ENCODE results near the gene WWC1.

WWC1 gene

GRCh38 chr5:168443533-168443932 is 152.1 kb downstream of the WWC1 start:
- no peak for DNase-seq (ENCODE audit: low read depth in 2 of 2)

DNA sequence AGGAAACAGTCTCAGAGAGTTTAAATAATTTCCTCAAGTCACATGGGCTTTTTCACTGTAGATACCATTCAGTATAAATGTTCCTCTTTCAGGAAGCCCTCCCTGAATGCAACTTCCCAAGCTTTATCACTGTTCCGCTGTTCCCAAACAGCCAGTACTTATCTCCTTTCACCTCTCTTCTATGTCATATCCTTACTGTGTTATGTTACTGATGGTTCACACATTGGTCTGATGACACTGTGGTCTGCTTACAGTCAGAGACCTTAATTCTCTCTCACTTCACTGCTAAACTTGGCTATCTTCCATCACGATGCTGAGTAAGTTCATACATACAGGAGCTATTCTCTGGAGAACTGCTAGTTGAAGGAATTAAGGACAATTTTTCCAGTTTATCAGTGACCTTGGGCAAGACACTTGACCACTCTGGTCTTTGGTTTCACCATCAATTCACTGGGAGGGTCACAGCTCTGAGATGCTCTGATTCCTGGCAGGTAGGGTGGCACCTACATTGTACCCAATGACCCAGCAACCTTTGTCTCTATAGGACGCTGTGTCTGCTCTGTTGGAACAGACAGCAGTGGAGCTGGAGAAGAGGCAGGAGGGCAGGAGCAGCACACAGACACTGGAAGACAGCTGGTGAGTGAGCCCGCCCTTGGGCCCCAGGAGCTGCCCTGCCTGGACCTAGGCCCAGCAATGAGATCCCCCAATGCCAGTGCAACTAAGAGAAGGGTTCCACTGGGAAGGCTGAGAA is 152.7 kb downstream of the WWC1 start:
- no peak for DNase-seq (ENCODE audit: low read depth in 2 of 2)

DNA sequence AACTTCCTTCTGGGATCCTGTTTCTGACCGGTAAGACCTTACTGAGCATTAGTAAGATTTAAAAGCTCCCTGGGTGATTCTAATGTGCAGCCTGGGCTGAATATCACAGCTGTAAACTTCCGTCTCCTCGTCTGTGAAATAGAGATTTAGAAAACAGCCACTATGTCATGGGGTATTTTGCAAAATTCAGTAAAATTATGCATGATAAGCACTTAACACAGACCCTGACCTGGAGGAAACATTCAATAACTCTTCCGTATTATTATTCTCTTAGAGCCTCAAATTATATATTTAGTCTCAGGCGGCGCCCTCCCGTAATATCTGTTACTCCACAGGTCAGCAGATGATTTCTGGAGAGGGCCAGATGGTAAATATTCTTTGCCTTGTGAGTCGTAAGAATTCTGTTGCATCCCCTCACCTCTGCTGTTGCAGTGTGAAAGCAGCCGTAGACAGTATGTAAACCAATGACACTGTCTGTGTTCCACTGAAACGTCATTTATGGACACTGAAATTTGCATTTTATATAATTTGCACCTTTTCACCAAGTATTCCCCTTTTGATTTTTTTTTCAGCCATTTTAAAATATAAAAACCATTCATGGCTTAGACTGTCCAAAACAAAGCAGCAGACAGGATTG is 155.7 kb downstream of the WWC1 start:
- no peak for DNase-seq (ENCODE audit: low read depth in 2 of 2)

DNA sequence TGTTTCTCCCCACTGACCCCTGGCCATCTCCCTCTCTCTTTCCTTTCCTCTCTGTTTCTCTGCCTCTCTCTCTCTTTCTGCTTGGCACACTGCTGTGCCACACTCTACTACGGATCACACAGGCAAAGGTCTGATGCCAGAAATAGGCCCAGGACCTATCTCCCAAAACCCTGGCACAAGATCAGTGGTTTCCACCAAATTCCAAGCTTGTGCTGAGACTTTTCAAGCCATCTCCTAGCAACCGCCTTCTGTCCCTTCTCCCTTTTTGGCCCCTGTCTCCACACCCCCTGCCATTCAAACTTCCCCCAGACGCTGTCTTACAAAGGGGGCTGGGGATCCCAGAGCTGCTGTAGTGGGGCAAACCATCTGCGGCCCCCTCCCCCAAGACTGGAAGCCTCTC is 156.4 kb downstream of the WWC1 start:
- DNase-seq (ENCODE audit: low read depth in 2 of 2), result no peak

DNA sequence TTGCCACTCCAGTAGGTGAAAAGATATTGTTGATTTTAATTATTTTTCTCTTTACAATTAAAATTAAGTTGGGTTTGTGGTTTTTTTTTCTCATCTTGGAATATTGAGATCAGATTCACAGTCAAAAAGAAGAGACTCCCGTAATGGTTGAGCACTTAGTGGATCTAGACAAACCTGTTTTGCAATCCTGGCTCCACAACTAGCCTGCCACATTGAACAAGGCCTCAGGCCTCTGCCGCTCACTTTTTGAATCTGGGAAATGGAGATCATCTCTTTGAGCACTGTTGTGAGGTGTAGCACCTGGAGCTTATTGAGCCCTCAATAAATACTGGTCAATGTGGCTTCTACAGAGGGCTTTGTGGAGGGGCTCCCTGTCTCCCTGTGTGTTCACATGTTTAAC is 157.7 kb downstream of the WWC1 start:
- DNase-seq (ENCODE audit: low read depth in 2 of 2), result no peak

DNA sequence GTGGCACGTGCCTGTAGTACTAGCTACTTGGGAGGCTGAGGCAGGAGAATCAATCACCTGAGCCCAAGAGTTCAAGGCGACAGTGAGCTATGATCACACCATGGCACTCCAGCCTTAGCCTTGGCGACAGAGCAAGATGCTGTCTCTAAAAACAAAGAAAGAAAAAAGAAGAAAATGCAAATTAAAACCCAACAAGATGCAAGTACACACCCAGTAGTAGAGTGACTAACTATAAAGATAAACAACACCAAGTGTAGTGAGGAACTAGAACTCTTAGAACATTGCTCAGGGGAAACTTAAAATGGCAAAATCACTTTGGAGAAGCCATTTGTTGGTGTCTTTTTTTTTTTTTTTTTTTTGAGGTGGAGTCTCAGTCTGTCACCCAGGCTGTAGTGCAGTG is 160.1 kb downstream of the WWC1 start:
- DNase-seq (ENCODE audit: low read depth in 2 of 2), result no peak

DNA sequence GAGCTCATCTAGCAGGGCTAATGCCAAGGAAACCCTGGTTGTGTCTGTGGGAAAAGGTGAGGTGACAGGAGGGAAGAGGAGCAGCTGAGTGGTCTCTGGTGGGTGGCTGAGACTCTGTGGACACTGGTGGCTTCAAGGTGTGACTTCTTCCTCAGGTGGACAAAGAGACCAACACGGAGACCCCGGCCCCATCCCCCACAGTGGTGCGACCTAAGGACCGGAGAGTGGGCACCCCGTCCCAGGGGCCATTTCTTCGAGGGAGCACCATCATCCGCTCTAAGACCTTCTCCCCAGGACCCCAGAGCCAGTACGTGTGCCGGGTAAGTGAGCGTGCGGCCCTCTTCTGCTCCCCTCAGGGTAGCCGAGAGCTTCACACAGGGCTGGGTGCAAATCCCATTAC is 163.8 kb downstream of the WWC1 start:
- DNase-seq (ENCODE audit: low read depth in 2 of 2), result no peak

GRCh38 chr5:168457542-168457941 is 166.1 kb downstream of the WWC1 start:
- DNase-seq (ENCODE audit: low read depth in 2 of 2), result no peak

DNA sequence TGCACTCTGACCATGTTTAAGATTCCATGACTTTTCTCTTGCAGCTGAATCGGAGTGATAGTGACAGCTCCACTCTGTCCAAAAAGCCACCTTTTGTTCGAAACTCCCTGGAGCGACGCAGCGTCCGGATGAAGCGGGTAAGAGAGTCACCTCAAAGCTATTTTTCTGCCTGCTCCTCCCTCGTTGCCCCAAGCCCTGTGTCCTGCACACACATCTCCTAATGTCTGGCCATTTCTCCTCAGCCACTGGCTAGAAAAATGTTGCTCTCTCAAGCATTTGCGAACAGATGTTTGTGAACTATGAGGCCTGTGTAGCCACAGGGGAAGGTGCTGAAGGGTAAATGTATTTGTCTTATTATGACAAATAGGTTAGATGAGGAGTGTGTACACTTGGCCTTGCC is 169.2 kb downstream of the WWC1 start:
- no peak for DNase-seq (ENCODE audit: low read depth in 2 of 2)

- DNase-seq (ENCODE audit: low read depth in 2 of 2), result no peak
Observed at GRCh38 chr5:168463081-168463480, 171.6 kb downstream of the WWC1 start.

DNA sequence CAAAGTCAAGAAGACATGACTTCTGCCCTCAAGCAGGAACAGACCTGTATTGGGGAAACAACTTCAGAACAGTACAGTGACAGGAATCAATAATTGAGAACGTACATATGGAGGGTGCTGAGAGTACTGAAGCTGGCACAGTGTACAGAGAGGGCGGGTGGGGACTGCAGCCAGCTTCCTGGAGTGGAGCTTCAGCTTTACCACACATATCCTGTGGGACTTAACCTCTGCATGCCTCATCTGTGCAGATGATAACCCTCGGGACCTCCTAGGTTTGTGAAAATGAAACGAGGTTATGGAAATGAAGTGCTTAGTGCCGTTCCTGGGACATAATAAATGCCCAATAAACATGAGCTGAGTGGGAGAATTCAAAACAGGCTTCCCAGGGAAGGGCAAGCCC is 172.8 kb downstream of the WWC1 start:
- DNase-seq (ENCODE audit: low read depth in 2 of 2), result no peak

GRCh38 chr5:168464641-168465040 is 173.2 kb downstream of the WWC1 start:
- no peak for DNase-seq (ENCODE audit: low read depth in 2 of 2)

DNA sequence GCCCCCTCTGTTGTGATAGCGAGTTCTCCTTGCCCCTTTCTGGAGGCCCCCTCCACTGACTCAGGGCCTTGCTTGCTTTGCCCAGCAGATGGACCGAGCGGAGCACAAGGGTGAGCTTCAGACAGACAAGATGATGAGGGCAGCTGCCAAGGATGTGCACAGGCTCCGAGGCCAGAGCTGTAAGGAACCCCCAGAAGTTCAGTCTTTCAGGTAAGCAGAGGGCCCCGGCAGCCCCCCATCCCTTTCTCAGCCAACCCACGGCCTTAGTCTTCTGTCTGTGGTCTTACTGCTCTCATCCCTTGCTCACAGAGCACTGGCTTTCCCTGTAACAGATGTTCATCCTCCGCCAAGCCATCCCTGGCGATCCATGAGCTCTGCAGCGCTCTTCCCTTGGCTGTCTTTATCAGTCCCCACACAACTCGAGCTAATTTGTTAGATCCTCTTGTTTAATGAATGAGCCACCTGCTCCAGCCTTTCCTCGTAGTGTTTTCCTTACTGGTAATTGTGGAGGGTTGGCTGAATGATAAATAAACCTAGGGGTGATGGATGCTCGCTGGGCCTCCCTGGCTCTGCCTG is 176.4 kb downstream of the WWC1 start:
- no peak for DNase-seq (ENCODE audit: low read depth in 2 of 2)

DNA sequence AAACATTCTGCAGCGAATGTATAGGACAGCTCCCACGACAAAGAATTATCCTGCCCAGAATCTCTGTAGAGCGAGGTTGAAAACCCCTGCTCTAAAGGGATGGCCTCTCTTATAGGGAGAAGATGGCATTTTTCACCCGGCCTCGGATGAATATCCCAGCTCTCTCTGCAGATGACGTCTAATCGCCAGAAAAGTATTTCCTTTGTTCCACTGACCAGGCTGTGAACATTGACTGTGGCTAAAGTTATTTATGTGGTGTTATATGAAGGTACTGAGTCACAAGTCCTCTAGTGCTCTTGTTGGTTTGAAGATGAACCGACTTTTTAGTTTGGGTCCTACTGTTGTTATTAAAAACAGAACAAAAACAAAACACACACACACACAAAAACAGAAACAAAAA is 177.4 kb downstream of the WWC1 start:
- no peak for DNase-seq (ENCODE audit: low read depth in 2 of 2)

DNA sequence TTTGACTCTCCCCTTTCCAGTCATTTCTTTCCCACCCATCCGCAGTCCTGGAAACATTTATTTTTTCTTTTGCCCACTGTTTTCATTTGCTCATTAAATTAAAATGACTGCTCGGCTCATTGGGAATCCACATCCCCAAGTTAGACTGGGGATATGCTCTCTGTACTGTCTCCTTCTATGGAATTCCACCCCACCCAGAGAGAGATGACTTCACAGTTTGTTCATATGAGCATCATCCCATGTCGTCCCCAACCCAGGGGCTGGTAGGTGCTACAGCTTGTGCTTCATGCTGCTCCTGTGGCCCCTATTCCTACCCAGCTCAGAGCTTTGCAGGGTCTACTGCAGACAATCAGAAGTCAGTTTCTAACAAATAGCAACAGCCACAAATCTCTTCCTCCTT is 178.4 kb downstream of the WWC1 start:
- DNase-seq (ENCODE audit: low read depth in 2 of 2), result no peak

DNA sequence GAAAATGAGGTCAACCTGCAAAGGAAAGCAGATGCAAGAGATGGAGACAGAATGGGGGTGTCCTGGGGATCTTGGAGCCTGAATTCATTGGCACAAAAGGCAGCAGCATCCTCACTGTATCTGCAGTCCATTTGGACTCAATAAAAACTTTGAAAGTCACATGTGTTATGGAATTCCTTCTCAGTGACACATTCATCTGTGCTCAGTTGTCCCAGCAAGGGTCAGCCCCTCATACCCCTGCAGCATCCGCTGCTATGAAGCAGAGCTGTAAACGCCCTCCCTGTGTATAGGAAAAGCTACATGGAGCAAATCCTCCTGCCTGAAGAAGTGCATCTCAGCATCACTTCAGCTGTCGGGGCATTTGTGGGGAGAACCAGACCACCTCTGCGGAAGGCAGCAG is 180.3 kb downstream of the WWC1 start:
- DNase-seq (ENCODE audit: low read depth in 2 of 2), result peak in 1 of 2 experiments; percentile 36

DNA sequence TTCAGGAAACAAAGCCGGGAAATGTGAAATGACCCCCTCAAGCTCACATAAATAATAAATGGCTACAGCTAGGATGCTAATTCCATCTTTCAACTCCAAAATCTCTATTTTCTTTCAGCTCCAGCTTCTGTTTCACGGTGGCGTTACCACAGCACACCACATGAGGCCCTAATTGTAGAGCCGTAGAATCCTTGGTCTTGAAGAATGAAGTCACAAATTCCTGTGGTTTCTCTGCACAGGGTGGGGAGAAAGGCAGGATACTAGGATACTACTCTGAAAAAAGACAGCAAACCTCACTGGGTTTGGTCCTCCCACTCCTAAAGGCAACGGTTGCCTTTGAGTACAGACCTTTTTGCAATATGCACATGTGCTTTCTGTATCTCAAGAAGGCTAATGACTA is 180.9 kb downstream of the WWC1 start:
- DNase-seq (ENCODE audit: low read depth in 2 of 2), result peak; percentile 92

GRCh38 chr5:168474319-168474718 is 182.9 kb downstream of the WWC1 start:
- no peak for DNase-seq (ENCODE audit: low read depth in 2 of 2)

- DNase-seq (ENCODE audit: low read depth in 2 of 2), result peak; percentile 39 to 43
Observed at GRCh38 chr5:168477060-168477459, 185.6 kb downstream of the WWC1 start.

DNA sequence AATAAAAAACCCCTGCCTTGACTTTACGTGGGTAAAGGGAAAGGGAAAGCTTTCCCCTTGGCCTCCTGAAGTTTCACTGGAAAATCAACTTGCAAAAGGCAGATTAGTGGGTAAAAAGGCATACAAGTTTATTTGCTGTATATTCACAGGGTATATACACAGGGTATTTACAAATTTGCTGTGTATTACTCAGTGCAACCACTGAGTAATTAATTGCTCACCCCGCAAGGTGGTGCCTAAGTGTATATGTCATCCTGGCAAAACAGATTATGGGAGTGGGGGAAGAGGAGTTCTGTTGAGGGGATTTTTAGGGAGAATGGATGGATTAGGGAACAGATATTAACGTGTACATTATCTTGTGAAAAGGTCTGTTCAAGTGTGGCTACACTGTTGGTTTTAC is 187.7 kb downstream of the WWC1 start:
- no peak for DNase-seq (ENCODE audit: low read depth in 2 of 2)

DNA sequence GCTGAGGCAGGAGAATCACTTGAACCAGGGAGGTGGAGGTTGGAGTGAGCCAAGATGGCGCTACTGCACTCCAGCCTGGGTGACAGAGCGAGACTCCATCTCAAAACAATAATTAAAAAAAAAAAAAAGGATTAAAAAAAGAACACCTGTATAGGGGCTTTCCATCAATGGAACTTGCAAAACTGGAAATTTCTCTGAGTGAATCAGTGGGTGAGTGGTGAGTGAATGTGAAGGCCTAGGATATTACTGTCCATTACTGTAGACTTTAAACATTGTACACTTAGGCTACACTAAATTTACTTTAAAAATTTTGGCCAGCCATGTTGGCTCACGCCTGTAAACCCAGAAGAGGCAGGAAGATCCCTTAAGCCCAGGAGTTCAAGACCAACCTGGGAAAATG is 189.2 kb downstream of the WWC1 start:
- no peak for DNase-seq (ENCODE audit: low read depth in 2 of 2)

GRCh38 chr5:168481330-168481788 is 189.9 kb downstream of the WWC1 start:
- no peak for DNase-seq (ENCODE audit: low read depth in 2 of 2)

DNA sequence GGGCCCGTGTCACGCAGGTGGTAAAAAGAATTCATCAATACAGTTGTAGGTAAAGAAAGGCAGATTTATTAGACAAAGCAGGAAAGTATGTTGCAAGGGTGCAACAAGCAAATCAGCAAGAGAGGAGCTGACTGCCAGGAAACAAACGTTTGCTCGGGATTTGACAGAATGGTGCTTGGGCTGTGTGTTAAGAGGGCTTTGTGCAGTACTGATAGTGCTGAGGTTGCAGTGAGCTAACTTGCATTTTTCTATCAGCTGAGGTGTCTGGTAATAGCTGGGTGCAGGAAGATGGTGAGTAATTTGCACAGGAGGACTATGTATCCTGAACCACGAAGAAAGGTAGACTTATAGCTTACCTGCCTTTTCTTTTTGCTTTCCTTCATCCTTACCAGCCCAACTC is 190.9 kb downstream of the WWC1 start:
- no peak for DNase-seq (ENCODE audit: low read depth in 2 of 2)

All from fibroblast of skin of left biceps (primary cell).